GM19467 (cell line): ENCODE results near the gene CST9.
"Not testable (repeated sequence)": the region's sequence is repeated elsewhere in the genome, so short reads cannot be mapped to it uniquely, and the experiment has no call there.

Source experiments
- ATAC-seq: cut with Tn5 transposase; IDR thresholded peaks from one replicate; pipeline ENCODE4 v1.9.1; 2021; ENCODE audit warnings: mild to moderate bottlenecking, moderate library complexity; ENCODE audit not compliant: unreplicated experiment

CST9 gene

GRCh38 chr20:23637282-23638221 is 31.8 kb upstream of the CST9 start, which contains the start of gene CST3:
TSS of gene CST3 (minus strand) at chr20:23637955. CDS start at chr20:23637862, 93 bp downstream.
- ATAC-seq: peak; percentile 53

DNA sequence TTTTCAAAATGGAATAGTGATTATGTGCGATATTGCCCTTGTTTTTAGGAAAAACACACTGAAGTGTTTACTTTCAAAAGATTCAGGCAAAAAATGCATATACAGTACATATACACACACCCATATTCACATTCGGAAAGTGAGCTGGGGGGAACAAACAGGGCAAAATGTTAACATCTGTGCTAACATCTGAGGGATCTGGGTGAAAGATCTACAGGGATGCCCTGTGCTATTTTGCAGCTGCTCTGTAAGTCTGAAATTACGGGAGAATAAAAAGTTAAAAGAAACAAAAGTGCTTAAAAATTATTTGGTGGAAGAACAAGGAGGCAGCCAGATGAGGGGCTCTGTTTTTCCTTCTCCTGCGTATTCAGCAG is 31.2 kb upstream of the CST9 start:
- ATAC-seq: no peak

- ATAC-seq: no peak
These were observed 30.6 kb upstream of the CST9 start for GRCh38 chr20:23636182-23636907.

DNA sequence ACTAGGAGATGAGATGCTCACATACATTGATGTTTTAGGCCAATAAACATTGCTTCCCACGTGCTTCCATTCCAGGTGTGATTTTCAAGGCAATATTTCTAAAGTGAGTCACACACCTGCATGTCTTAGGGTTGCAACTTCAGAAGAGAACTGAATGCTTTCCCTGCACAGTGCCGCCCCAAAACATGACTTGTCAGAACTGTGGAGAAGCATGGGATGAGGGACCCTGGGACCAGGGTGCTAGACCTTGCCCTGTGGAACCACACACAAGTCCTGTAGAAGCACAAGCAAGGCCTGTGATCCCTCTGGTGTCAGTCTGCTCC is 30.0 kb upstream of the CST9 start:
- ATAC-seq: not testable (repeated sequence)

DNA sequence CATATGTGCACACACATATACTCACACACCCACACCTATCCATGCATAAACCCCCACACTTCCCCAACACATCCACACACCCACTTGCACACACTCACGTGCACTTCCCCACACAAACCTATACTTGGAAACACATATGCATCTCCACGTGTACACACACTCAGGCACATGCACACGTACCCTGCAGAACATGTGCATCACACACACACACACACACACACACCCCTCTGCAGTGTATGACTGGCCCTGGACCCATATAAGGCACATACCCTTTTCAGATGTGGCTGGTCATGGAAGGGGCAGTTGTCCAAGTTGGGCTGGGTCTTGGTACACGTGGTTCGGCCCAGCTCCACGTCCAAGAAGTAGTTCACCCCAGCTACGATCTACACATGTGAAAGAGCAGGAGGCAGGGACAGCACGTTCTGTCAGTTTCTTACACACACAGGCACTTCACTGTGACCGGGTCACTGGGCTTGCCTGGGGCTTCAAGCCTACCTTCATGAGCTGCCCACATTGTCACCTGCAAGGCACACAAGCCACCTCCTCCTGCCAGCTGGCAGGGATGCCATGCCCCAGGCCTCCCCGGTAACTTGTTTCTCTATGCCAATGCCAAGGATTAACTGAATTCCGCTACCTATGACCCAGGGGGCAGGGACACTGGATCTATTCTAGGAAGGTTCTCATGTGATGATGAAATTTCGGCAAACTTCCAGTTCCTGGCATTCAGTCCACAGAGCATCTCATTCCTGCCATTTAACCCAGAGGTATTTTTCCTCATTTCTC is 29.5 kb upstream of the CST9 start:
- ATAC-seq: no peak

DNA sequence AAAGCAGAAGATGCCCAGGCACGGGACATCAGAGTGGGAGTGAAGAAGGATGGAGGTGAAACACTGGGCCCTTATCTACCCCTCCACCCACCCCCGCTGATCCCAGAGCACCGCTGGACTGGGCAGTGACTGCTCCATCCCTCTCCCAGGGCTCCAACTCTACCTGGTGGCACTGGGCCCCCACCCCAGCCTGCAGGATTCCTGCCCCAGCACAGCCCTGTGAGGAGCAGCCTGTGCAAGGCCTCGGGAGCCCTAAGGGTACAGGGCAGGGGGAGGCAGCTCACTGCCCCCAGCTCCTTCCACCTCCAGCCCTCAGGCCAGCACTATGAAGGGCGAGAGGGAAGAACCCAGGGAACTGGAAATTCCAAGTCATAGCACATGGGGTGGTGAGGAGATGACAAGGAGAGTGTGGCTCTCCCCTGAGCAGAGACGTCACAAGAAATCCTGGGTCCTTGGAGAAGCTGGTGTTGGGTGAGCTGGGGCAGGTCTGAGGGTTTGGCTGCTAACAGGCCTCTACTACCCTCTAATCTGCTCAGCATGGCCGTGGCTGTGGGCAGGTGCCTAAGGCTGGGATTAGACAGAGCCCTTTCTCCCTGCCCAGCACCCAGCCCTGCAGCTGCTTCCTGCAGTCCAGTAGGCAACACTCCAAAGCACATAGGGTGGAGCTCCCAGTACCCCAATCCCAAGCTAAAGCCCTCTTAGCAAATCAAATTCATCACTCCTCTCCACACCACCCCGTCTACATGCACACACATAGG is 28.5 kb upstream of the CST9 start:
- no peak for ATAC-seq

- ATAC-seq: no peak
These were observed 27.2 kb upstream of the CST9 start for GRCh38 chr20:23632711-23633573.

DNA sequence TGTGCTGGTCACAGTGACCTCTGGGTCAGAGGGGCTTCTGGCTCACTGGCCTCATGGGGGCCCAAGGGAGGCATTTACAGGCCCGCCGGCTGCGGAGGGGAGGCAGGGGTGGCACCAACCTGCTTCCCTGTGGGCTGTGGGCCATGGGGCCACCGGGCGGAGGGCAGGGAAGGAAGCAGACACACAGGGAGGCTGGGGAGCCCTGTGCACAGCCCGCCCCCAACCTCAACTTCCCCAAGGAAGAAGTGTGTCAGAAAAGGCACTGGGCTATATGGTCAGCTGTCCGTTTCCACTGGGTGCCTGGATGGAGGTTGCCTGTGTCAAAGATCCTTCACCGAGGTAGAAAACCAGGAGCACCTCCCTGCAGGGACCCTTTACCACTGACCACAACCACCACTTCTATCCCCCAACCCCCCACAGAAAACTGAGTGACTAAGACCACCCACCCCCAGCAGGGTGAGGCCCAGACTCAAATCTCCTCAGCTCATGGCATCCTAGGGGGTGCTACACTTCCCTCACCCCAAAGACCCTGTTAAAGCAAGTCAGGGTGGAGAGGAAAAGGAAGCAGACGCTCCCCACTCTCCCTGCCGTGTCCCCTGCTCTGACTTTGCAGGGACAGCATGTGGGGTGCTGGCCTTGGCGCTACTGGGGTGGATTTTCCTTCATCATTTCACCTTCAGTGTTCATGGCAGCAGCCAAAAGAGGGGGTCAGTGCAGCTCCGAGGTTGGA is 26.4 kb upstream of the CST9 start:
- no peak for ATAC-seq

GRCh38 chr20:23631226-23631822 is 25.6 kb upstream of the CST9 start:
- no peak for ATAC-seq

- no peak for ATAC-seq
These were observed 24.7 kb upstream of the CST9 start for GRCh38 chr20:23630392-23630849.

- no peak for ATAC-seq
These were observed 24.1 kb upstream of the CST9 start for GRCh38 chr20:23629542-23630391.

DNA sequence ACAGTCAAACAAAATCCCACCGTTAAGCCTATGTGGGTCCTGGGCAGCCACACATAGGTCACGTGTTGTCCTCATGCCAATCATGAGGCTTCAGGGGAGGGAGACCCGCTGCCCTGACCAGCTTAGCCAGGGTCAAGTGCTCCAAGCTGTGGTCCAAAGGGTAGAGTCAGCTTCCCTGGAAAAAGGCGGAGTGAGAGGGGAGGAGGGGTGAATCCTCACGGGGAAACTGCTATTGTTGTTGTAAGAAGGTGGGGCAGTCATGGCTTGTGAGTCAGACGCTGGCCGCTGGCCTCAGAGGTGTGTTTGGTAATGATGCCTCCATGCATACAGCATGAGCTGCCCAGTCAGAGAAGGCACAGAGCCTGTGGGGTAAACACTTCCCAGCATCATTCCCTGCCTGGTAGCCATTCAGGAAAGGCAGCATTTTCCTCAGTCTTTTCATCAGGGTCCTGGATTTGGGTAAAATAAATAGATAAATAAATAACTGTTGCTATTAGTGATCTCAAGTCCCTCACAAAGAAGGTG is 23.4 kb upstream of the CST9 start:
- no peak for ATAC-seq

DNA sequence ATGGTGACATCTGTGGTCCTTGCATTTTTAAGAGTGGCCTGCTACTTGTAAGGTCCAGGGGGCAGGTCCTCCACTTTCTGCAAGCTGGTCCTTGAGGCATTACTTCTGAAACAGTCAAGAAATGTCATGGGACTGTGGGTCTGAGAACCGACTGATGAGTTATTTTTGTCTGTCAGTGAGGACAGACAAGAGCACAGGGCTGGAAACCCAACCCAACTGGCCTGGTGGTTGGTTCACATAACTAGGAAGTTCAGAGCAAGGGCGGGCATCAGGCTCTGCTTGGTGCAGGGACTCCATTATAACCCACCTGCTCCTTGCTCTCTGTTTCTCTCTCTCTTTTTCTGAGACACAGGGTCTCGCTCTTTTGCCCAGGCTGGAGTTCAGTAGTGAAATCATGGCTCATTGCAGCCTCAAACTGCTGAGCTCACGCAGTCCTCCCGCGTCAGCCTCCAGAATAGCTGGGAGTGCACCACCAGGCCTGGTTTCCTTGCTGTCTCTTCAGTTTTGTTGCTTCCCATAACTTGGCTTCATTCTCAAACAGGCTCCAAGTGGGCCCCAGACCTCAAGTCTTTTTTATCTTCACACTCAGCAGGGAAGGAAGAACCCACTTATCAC is 22.8 kb upstream of the CST9 start:
- no peak for ATAC-seq

DNA sequence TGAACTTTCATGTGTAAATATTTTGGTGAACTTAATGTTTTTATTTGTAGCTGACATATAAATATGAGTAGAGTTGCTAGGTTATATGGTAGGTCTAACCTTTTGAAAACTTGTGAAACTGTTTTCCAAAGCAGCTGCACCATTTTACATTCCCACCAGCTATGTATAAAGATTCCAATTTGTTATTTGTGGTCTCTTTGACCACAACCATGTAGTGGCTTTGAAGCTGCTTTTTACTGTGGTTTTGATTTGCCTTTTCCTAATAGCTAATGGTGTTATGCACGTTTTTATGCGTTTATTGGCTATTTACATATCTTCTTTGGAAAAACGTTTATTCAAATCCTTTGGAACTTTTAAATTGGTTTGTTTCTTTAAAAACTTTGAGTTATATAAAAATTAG is 21.8 kb upstream of the CST9 start:
- no peak for ATAC-seq

DNA sequence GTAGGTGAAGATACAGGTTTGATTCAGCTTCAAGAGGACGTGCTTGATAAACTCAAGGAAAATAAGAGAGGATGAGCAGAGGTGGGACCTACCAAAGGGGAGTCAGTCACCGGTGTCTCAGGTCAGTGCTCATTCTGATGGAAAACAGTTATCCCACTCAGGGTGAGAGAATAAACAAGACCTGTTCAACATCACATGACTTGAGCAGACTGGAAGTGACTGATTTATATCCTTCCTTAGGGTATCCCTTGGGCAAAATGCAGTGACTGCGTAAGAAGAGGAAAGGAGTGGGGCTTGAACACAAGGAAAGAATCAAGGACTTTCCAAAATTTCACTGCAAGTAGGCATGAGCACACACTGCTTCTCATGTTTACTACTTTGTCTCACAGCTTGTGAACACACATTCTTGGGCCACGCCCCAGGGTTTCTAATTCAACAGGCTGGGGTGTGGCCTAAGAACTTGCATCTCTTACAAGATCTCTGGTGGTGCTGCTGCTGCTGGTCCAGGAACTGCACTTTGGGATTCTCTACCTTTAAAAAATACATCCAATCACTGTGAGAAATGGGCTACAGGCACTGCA is 20.4 kb upstream of the CST9 start:
- no peak for ATAC-seq

DNA sequence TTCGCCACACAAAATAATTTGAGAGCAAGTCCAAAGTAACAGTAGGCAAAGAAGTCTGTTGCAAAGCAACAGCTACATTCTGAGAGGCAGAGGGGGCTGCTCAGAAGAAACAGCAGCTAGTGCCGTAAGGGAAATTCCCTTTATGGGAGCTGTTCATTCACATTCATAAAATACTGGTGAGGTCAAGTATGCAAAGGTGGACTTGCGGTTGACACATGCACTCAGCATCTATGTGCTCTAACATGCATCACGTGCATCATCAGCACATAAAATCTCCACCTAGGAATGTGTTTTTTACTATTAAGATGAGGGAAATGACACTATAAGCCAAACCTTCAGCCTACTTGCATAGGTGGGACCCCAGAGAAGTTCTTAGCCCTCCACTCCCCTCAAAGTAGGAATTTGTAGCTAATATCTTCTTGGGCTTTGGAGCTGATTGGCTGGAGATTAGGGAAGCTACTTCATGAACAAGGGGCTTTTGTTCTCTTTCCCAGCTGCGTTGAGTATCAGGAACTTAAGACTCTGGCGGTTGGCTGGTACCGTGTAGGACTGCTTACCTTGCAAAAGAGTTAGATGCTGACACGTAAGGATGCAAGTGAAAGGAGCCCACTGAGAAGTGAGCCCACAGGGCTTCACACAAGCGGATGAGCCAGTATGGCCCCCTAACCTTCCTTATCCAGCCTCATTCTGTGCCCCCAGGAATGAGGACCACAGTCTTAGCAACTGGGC is 19.7 kb upstream of the CST9 start:
- ATAC-seq: no peak
